RWPE1 (cell line): Measurements from ENCODE around the gene EHHADH.
"Not testable (repeated sequence)": the region's sequence is repeated elsewhere in the genome, so short reads cannot be mapped to it uniquely, and the experiment has no call there.

Experiments used
- CTCF ChIA-PET: fragments of 350-600 bp; sonication (Branson Sonifier 250); formaldehyde crosslinking; extraction: SDS; loops from one replicate; lab custom pipeline; 2021; lab: Yijun Ruan, JAX
- POLR2A ChIA-PET: fragments of 400-600 bp; formaldehyde crosslinking; extraction: SDS; loops from one replicate; lab custom pipeline; 2020; ENCODE audit warnings: antibody characterized with exemption; ENCODE audit not compliant: low non-redundant PET; lab: Yijun Ruan, JAX
- DNase-seq: peaks from one replicate; pipeline ENCODE4 v3.0.0; 2012; ENCODE audit warnings: low spot score
- H3K27ac ChIP-seq: fragments of 450-650 bp; 2 replicates; pipeline ENCODE4 v1.5.1; 2017
- CTCF ChIP-seq: fragments of 450-650 bp; conservative IDR thresholded peaks from 2 replicates; pipeline ENCODE4 v1.5.1; 2017; ENCODE audit warnings: low read depth, mild to moderate bottlenecking

The EHHADH gene

DNA sequence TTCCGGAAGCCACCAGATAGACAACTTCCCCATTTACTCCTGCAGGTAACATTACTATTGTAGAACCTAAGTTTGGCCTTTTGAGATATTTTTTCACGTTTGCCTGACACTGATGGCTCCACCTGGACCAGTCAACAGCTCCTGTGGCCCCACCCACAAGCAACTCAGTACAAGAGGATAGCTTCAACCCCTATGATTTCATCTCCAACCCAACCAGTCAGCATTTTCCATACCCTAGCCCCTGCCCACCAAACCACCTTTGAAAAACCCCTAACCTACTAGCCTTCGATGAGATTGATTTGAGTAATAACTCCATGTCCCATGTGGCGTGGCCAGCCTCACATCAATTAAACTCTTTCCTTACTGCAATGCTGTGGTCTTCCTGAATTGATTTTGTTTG, 950 bp upstream of the EHHADH start:
- DNase-seq = no peak
- H3K27ac ChIP-seq = no peak overlapping the region
- ChIA-PET CTCF (interaction anchor here (0.6 to 0.9 kb wide), 4 partner anchors 259 to 693 kb away, joined by 3 to 4 read pairs (median 4); partner anchors contain the start of gene EPHB3), POLR2A (interaction anchor here (0.7 kb wide), 1 partner anchor 15 kb away, joined by 7 read pairs; no protein-coding TSS in a partner anchor)
- no peak for TF ChIP-seq CTCF

- DNase-seq, POLR2A ChIA-PET, H3K27ac ChIP-seq: not testable (repeated sequence)
- CTCF ChIA-PET = interaction anchor here (0.6 kb wide), 1 partner anchor 24 kb away, joined by 3 read pairs; no protein-coding TSS in a partner anchor
Measured at GRCh38 chr3:185253133-185253532, 716 bp downstream of the EHHADH start.

DNA sequence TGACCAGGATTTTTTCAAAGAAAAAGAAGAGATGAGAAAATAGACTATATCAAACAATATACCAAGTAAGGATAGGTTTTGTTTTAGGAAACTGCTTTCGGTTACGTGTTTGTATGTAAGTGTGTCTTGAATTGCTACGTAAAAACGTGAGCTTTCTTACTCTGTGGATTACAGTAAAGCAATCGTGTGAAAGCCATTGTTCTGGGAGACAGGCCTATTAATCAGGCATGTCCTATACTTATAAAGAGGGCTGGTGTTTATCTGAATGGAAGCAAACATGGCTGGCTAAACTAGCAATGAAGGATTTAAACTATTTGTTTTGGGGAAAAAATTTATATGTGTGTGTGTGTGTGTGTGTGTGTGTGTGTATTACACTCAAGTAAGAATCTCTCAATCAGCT, 2.6 kb downstream of the EHHADH start:
- ChIA-PET CTCF (interaction anchor here (0.5 to 0.7 kb wide), 3 partner anchors 75 to 305 kb away, joined by 4 to 5 read pairs (median 4); no protein-coding TSS in a partner anchor), POLR2A (interaction anchor here (0.8 kb wide), 1 partner anchor 11 kb away, joined by 3 read pairs; no protein-coding TSS in a partner anchor)

DNA sequence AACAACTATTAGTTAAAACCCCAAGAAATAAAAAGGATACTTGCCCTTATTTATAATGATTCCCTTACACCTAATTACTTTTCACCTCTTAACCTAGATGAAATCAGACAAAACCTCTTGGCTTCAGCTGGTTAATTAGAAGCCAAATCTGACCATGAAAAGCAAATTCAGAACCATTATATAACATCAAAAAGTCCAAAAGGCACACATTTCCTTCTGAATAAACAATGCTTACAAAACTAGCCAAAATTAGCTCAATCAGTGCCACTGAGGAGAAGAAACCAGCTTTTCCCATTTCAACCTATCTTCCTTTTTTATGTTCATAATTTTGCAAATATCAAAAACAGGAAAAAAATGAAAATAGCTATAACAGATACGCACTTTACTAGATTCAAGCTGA, 3.2 kb downstream of the EHHADH start:
- no peak overlapping the region for H3K27ac ChIP-seq
- ChIA-PET POLR2A (no interaction called here), CTCF (interaction anchor here (0.7 to 0.8 kb wide), 2 partner anchors 75 to 211 kb away, joined by 4 read pairs; no protein-coding TSS in a partner anchor)
- DNase-seq = no peak
- no peak for TF ChIP-seq CTCF

More for the DNA sequence above, 2.6 kb downstream of the EHHADH start:
- TF ChIP-seq CTCF = no peak
- no peak for DNase-seq
- no peak overlapping the region for H3K27ac ChIP-seq

GRCh38 chr3:185250247-185250646, 3.6 kb downstream of the EHHADH start:
- ChIA-PET CTCF (interaction anchor here (0.8 kb wide), 1 partner anchor 212 kb away, joined by 4 read pairs; no protein-coding TSS in a partner anchor), POLR2A (no interaction called here)
- H3K27ac ChIP-seq = no peak overlapping the region
- DNase-seq = no peak
- TF ChIP-seq CTCF = no peak

GRCh38 chr3:185242642-185243041, 11.2 kb downstream of the EHHADH start:
- POLR2A ChIA-PET = no interaction called here
- CTCF ChIA-PET = no interaction called here

More at GRCh38 chr3:185242642-185243041, 11.2 kb downstream of the EHHADH start:
- no peak for DNase-seq
- H3K27ac ChIP-seq = no peak overlapping the region
- TF ChIP-seq CTCF = no peak
